ENCODE results near the gene COX5A.
A peak's percentile ranks its signal among the peaks of the same experiment; 100 is the strongest.

Gene COX5A

DNA sequence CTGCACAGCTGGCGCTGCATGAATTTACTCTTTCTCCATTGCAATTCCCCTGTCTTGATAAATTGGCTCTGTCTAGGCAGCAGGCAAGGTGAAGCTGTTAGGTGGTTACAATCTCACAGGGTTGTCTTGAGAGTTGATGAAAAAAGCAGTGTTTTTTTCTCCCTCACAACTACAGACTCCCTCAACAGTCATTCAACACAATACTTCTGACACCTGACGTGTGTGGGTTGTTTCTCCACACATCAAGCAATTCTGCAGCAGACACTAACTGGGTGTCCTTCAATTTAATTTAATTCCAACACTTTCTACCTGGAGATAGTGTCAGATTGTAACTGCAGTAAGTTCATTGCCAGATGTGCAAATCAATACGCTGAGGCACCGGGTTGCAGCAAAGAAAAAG, 59.6 kb downstream of the COX5A start:
- Histone ChIP-seq H3K9me3 (ENCODE audit: low read length) (peaks cover 8% of the 10 kb centered on the region; the same call in 1 of the 2 replicates), H3K27me3 (ENCODE audit: insufficient read depth, low read length) (no peaks in the 10 kb centered on the region), H3K4me3 (ENCODE audit: low read depth, low read length, poor library complexity, severe bottlenecking) (no peak overlapping the region), H3K4me1 (ENCODE audit: insufficient read depth, low read length, severe bottlenecking) (peaks cover 7% of the 10 kb centered on the region), H3F3A (ENCODE audit: insufficient read depth, low read length) (no peaks in the 10 kb centered on the region), H4K20me1 (ENCODE audit: insufficient read depth, low read length) (no peaks in the 10 kb centered on the region), H3K36me3 (ENCODE audit: insufficient read depth, low read length) (no peaks in the 10 kb centered on the region), H3K4me2 (ENCODE audit: low read length) (no peak overlapping the region), H2AFZ (ENCODE audit: low read length) (no peak overlapping the region), H3K79me2 (ENCODE audit: insufficient read depth, low read length) (no peaks in the 10 kb centered on the region), H3K27ac (ENCODE audit: low read depth, low read length, poor library complexity, severe bottlenecking) (no peak overlapping the region), H3K9ac (ENCODE audit: low read length) (no peak overlapping the region), H3K9me2 (ENCODE audit: low read depth, low read length) (no peaks in the 10 kb centered on the region)
- no peak for TF ChIP-seq EZH2 (IDR thresholded peaks at IDR 0.05; ENCODE audit: borderline replicate concordance, low read length)
- TF ChIP-seq, protein P1, sequence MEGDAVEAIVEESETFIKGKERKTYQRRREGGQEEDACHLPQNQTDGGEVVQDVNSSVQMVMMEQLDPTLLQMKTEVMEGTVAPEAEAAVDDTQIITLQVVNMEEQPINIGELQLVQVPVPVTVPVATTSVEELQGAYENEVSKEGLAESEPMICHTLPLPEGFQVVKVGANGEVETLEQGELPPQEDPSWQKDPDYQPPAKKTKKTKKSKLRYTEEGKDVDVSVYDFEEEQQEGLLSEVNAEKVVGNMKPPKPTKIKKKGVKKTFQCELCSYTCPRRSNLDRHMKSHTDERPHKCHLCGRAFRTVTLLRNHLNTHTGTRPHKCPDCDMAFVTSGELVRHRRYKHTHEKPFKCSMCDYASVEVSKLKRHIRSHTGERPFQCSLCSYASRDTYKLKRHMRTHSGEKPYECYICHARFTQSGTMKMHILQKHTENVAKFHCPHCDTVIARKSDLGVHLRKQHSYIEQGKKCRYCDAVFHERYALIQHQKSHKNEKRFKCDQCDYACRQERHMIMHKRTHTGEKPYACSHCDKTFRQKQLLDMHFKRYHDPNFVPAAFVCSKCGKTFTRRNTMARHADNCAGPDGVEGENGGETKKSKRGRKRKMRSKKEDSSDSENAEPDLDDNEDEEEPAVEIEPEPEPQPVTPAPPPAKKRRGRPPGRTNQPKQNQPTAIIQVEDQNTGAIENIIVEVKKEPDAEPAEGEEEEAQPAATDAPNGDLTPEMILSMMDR (IDR thresholded peaks at IDR 0.05; ENCODE audit: low read length) = no peak

DNA sequence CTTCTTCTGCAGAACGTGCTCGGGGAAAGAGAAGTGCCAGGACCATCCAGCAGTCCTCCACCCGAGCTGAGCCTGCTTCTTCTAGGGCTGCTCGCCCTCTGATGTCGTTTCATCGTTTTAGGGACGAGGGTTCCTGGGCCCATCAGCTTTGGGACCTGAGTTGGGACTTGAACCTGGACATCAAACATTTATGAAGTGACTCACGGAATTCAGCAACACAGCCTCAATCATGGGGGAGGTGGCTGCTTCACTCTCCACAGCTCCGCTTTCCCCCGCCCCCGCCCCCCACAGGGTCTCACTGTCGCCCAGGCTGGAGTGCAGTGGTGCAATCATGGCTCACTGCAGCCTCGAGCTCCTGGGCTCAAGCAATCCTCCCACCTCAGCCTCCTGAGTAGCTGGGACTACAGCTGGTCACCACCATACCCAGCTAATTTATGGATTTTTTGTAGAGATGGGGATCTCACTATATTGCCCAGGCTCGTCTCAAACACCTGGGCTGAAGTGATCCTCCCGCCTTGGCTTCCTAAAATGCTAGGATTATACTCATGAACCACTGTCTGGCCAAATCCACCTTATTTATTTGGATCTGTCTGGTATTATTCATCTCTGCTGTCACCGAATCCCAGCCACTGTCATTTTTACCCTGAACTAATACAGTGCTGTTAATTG, 64.0 kb downstream of the COX5A start:
- Histone ChIP-seq H3K4me3 (ENCODE audit: low read depth, low read length, poor library complexity, severe bottlenecking) (peak overlapping the region; percentile 97), H3K9me3 (ENCODE audit: low read length) (no peaks in the 10 kb centered on the region), H3K9ac (ENCODE audit: low read length) (peak overlapping the region; percentile 72), H3K36me3 (ENCODE audit: insufficient read depth, low read length) (peaks cover 11% of the 10 kb centered on the region), H3K9me2 (ENCODE audit: low read depth, low read length) (no peaks in the 10 kb centered on the region), H3K27me3 (ENCODE audit: insufficient read depth, low read length) (no peaks in the 10 kb centered on the region), H3F3A (ENCODE audit: insufficient read depth, low read length) (no peaks in the 10 kb centered on the region), H3K79me2 (ENCODE audit: insufficient read depth, low read length) (peaks cover 22% of the 10 kb centered on the region), H3K4me2 (ENCODE audit: low read length) (peak overlapping the region; percentile 99), H3K4me1 (ENCODE audit: insufficient read depth, low read length, severe bottlenecking) (peaks cover 40% of the 10 kb centered on the region), H4K20me1 (ENCODE audit: insufficient read depth, low read length) (no peaks in the 10 kb centered on the region), H3K27ac (ENCODE audit: low read depth, low read length, poor library complexity, severe bottlenecking) (no peak overlapping the region), H2AFZ (ENCODE audit: low read length) (peak overlapping the region; percentile 84; the same call in 1 of the 2 replicates)
- no peak for TF ChIP-seq EZH2 (IDR thresholded peaks at IDR 0.05; ENCODE audit: borderline replicate concordance, low read length)
- TF ChIP-seq, protein P1 (IDR thresholded peaks at IDR 0.05; ENCODE audit: low read length) = no peak

DNA sequence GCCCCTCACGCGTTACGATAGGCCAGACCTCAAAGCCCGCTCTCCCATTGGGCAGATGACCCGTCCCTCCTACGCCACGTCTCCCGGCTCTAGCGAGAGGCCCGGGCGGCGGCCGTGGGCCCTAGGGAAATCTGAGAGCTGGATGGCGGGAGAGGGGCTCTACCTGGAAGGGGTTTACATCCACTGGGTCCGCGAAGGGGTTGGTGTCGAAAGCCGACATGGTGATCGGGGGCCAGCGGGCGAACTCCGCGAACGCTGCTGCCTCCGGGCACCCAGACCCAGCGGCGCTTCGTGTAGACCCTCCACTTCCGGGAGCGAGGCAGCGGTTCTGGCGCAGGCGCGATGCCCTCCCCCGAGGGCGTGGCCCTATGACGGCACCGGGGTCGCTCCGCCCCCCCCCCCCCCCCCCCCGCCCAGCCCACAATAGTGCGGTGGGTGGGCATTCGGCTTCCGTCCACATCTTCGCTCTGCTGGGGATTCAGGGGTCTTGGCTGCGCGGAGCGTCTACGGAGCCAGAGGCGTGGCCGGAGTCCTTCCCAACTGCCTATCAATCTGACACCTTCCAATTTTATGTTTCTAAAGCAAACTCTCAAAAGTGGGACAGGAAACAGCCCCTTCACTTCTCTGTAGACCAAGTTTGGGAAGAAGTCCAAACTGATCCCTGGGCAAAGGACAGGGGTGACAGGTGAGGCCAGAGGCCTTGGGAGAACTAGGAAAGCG, 64.7 kb downstream of the COX5A start, which contains the start of gene SCAMP2:
Gene SCAMP2, minus strand, starts transcription at position 330 of the 720 bp plus-strand sequence. Its CDS starts 110 bp downstream, at position 220.
- H3K9me3 ChIP-seq (ENCODE audit: low read length) = peaks cover 2% of the 10 kb centered on the region
- peak within 1 kb of the TSS; percentile 84; the same call in 1 of the 2 replicates for H2AFZ ChIP-seq (ENCODE audit: low read length)
- peak within 1 kb of the TSS; percentile 72 for H3K9ac ChIP-seq (ENCODE audit: low read length)
- H3K4me3 ChIP-seq (ENCODE audit: low read depth, low read length, poor library complexity, severe bottlenecking) = peak within 1 kb of the TSS; percentile 97
- peak within 1 kb of the TSS; percentile 47 for H3K27ac ChIP-seq (ENCODE audit: low read depth, low read length, poor library complexity, severe bottlenecking)
- H4K20me1 ChIP-seq (ENCODE audit: insufficient read depth, low read length) = no peaks in the 10 kb centered on the region
- peak within 1 kb of the TSS; percentile 100 for H3K4me2 ChIP-seq (ENCODE audit: low read length)
- H3K4me1 ChIP-seq (ENCODE audit: insufficient read depth, low read length, severe bottlenecking) = peaks cover 40% of the 10 kb centered on the region
- peaks cover 27% of the 10 kb centered on the region for H3K79me2 ChIP-seq (ENCODE audit: insufficient read depth, low read length)
- no peak for TF ChIP-seq EZH2 (IDR thresholded peaks at IDR 0.05; ENCODE audit: borderline replicate concordance, low read length)
- TF ChIP-seq, protein P1 (IDR thresholded peaks at IDR 0.05; ENCODE audit: low read length) = no peak
- H3K36me3 ChIP-seq (ENCODE audit: insufficient read depth, low read length) = peaks cover 18% of the 10 kb centered on the region
- H3K27me3 ChIP-seq (ENCODE audit: insufficient read depth, low read length) = no peaks in the 10 kb centered on the region
- H3F3A ChIP-seq (ENCODE audit: insufficient read depth, low read length) = no peaks in the 10 kb centered on the region
- no peaks in the 10 kb centered on the region for H3K9me2 ChIP-seq (ENCODE audit: low read depth, low read length)
